HG03460 (cell line): ENCODE results near the gene SEMA3A.
"Not testable (repeated sequence)": the region's sequence is repeated elsewhere in the genome, so short reads cannot be mapped to it uniquely, and the experiment has no call there.

ENCODE experiments used
- ATAC-seq: cut with Tn5 transposase; IDR thresholded peaks from one replicate; pipeline ENCODE4 v1.9.1; 2021; ENCODE audit not compliant: unreplicated experiment

The SEMA3A gene

GRCh38 chr7:84157171-84157570, 37.4 kb downstream of the SEMA3A start:
- no peak for ATAC-seq

DNA sequence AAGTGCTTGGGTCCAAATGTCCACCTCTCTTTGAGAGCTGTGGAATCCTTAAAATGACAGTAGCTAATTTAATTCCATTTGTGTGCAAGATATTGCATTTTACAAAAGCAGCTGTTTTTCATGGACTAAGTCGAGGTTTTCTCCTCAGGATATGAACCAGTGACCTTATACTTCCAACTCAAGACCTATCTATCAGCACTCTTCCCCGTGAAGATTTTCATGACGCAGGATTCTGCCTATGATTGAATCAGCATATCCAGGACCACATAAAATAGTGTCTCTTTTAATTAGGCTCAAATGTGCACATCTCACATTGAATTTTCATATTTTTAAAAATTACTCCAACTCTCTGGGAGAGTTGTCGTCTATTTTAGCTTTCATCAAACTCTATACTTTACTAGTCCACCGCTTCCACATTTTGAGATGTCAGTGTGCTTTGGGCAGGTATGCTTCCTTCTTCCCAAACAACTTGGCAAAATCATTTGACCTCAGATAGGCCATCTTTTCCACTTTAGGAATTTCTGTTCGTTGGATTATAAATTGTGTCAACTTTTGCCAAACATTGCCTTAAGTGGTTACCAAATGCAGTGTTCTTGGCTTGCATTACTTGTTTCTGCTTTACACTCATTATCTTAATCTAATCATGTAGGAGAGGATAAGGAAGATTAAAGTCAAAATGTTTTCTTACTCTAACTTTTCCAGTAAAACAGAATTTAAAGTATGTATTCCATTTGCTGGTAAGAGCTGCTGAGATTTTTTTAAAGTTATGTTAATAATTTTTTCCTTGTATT, 39.4 kb downstream of the SEMA3A start:
- ATAC-seq, result no peak

DNA sequence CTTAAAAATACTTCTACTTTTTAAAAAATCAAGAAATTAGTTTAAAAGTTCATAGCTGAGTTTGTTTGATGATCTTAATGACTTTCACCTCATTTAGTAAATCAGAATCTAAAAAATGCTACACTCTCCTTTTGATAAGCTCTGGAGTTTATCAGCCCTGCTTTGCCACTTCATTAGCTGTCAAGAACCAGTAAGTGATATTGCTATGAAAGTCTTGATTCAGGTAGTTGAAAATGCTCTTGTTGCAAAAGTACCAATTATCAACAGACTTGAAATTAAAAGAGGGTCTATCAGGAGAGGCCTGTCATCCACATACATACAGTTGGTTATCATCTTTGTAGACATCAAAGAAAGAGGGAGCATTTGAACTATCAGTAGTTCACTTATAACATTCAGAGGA, 41.6 kb downstream of the SEMA3A start:
- ATAC-seq, result no peak

DNA sequence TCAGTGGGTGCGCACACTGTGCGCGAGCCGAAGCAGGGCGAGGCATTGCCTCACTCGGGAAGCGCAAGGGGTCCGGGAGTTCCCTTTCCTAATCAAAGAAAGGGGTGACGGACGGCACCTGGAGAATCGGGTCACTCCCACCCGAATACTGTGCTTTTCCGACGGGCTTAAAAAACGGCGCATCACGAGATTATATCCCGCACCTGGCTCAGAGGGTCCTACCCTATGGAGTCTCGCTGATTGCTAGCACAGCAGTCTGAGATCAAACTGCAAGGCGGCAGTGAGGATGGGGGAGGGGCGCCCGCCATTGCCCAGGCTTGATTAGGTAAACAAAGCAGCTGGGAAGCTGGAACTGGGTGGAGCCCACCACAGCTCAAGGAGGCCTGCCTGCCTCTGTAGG, 44.2 kb downstream of the SEMA3A start:
- ATAC-seq, result not testable (repeated sequence)

GRCh38 chr7:84149573-84149972, 45.0 kb downstream of the SEMA3A start:
- no peak for ATAC-seq

- no peak for ATAC-seq
Measured at GRCh38 chr7:84145892-84146291, 48.7 kb downstream of the SEMA3A start.

DNA sequence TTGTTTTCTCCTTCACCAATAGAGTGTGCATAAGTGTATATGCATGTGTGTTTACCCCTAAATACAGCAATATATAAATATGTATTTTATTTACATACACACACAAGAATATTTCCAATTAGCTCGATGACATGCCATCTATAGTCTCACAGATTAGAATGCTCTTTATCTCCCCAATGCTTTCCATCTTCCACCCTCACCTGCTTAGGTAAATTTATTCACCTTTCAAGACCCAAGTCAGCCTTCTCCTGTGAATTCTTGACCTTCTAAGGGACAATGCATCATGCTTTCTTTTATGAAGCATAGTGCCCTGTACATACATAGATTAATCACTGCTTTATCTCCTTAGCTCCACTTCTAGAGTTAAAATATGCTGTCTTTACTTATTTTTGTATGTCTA, 49.7 kb downstream of the SEMA3A start:
- no peak for ATAC-seq

GRCh38 chr7:84144480-84144879, 50.1 kb downstream of the SEMA3A start:
- no peak for ATAC-seq

DNA sequence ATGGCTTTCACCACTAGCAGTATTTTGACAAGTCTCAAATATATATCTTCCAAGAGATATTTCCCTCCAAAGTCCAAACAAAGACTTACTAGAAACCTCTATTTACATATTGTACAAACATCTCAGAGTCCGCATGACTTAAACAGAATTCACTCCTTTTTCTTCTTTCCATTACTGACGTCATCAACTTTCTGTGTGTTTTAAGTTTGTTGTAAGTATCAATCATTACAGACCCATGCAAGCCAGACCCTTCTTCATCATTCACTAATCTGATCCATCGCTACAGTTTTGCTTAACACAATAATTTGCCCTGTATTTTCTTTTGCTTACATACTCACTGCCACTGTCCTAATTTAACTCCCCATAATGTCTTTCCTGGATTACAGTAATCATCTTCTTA, 51.9 kb downstream of the SEMA3A start:
- ATAC-seq, result no peak

- no peak for ATAC-seq
Measured at GRCh38 chr7:84139986-84140729, 54.4 kb downstream of the SEMA3A start.

- no peak for ATAC-seq
Measured at GRCh38 chr7:84138411-84138810, 56.2 kb downstream of the SEMA3A start.

DNA sequence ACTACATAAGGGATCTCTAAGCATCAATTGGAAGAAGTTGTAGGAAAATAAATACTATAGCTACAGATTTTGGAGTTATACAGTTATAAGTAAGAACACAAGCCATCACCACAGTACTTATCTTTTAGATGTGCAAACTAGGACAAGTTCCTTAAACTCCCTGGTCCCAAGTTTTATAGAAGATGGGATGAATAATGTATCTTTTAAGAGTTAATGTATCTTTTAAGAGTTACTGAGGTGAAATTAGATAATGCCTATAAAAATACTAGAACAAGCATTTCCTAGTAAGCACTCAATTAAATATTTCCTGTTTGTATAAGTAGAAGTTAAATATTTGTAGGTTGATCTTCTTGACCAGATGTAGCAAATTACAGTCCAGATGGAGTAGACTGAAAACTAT, 56.8 kb downstream of the SEMA3A start:
- ATAC-seq, result no peak

GRCh38 chr7:84136809-84137208, 57.8 kb downstream of the SEMA3A start:
- ATAC-seq, result no peak

GRCh38 chr7:84136336-84136735, 58.3 kb downstream of the SEMA3A start:
- no peak for ATAC-seq

DNA sequence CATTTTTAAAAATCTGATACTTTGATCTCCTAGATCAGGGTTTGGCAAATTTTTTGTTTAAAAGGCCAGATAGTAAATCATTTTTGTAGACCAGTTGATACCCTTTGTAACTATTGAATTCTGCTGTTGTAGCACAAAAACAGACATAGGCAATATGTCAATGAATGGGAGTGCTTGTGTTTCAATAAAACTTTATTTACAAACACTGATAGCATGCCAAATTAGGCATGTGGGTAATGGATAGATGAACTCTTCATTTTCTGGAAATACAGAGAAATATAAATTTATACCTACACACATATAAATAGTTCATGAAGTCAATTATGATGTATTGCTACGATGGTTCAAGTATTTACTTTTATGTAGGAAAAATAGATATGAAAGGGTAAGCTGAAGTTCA, 60.4 kb downstream of the SEMA3A start:
- ATAC-seq, result no peak

DNA sequence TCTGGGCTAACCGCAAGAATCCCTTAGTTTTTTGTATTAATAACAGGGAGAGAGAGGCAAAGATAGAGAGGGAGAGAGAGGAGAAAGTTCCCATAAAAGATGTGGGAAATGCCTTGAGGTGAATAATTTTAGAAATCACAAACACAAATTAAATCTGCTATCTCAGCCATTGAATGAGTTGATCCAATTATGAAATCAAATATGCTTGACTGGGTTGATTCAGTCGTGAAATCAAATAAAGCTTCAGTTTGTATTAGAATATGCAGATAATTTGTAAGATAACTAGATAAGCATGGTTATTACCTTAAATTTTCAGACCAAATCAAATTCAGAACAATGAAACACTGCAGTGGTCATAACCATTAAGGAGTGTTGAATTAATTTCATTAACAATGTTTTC, 68.9 kb downstream of the SEMA3A start:
- ATAC-seq, result no peak

DNA sequence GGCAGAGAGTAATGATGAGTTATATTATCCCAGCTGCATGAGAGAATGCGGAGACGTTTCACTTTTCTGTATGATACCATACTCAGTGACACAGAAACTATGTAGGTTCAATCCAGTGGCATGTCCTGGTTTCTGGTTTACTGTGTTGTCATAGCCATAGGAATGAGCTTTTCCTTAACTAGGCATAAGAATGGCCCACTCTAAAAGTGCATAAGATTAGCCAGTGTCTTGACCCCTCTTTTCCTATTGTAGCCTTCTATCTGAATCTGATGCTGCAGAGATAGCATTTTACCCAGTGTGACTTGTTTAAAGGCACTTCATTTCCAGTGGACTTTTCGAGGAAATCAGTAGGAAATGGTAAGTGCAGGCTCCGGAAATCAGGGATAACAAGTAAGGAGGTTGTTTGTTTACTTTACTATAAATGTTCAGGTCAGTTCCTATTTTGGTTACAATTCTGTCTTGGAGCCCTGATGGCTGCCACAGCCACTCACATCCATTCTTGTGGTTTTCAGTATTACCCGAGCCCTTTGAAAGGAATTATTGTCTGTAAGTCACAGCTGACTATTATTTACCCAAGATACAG, 70.5 kb downstream of the SEMA3A start:
- no peak for ATAC-seq

DNA sequence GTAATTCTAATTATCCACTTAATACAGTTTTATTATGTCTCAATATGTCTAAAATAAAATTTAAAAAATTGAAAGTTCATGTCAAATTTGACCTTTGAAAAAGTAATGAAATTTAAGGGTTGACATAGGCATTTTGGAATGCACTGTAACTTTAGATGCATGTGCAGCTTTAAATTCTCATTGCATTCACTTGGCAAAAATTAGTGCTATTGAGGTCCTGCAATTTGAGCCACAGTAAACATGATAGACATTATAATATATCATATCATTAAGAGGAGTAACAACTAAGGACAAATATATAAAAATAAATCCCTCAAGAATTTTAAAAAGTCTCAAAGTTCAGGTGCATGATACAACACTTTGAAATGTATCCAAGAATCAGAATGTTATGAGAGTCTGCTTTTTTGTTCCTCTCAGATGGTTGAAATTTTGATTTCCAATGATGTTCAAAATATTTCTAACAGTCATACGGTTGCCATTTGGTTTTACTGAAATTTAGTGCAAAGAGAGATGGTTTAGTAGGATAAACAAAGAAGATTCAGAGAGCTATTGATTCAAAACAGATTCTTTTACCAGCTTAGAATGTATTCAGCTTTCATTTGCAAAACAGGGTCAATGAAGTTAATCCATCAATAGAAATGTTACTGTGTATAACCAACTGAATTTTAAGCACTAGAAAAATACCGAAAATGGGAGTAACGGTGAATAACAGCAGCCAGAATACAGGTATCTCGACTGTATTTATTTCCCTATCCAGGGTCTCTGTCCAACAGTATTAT, 71.8 kb downstream of the SEMA3A start:
- ATAC-seq, result no peak

GRCh38 chr7:84117304-84117703, 77.3 kb downstream of the SEMA3A start:
- no peak for ATAC-seq

- no peak for ATAC-seq
Measured at GRCh38 chr7:84113906-84114850, 80.4 kb downstream of the SEMA3A start.
